Type B pancreatic cell (in vitro differentiated cells): ENCODE results near the gene SRGAP3. TPM values are rescaled to one million over a fixed set of nuclear protein-coding genes. Genes with fewer than 3 reads are reported as not detected.
A peak's percentile ranks its signal among the peaks of the same experiment; 100 is the strongest.

Experiments used
- DNase-seq: peaks from one replicate; pipeline ENCODE4 v3.0.0; 2021; ENCODE audit warnings: mixed read lengths; ENCODE audit not compliant: unreplicated experiment; ENCODE audit errors: extremely low spot score
- H3K27ac Mint-ChIP-seq: 2 replicates; pipeline ENCODE4 v1.8.0; 2021; ENCODE audit warnings: mild to moderate bottlenecking, mixed read lengths
- H3K27me3 Mint-ChIP-seq: 2 replicates; pipeline ENCODE4 v1.8.0; 2021; ENCODE audit warnings: mixed read lengths
- H3K36me3 Mint-ChIP-seq: 2 replicates; pipeline ENCODE4 v1.8.0; 2021; ENCODE audit warnings: mixed read lengths
- H3K4me1 Mint-ChIP-seq: one replicate; pipeline ENCODE4 v1.8.0; 2021; ENCODE audit warnings: mixed read lengths; ENCODE audit not compliant: unreplicated experiment
- H3K4me3 Mint-ChIP-seq: 2 replicates; pipeline ENCODE4 v1.8.0; 2021; ENCODE audit warnings: mild to moderate bottlenecking, mixed read lengths
- H3K9me3 Mint-ChIP-seq: 2 replicates; pipeline ENCODE4 v1.8.0; 2021; ENCODE audit warnings: mixed read lengths
- CTCF ChIP-seq: fragments of 200-600 bp; sonication (generic); conservative IDR thresholded peaks from 2 replicates; pipeline ENCODE4 v1.5.0; 2021; ENCODE audit warnings: antibody characterized with exemption, mild to moderate bottlenecking
- total RNA-seq: library from RNA; stranded (reverse); gene quantifications from 2 replicates; pipeline ENCODE4 v1.2.1, GENCODE V29; 2021; ENCODE audit warnings: low replicate concordance

Gene SRGAP3
- total RNA-seq, 1 donor from 2014 or later = 41.7 TPM

DNA sequence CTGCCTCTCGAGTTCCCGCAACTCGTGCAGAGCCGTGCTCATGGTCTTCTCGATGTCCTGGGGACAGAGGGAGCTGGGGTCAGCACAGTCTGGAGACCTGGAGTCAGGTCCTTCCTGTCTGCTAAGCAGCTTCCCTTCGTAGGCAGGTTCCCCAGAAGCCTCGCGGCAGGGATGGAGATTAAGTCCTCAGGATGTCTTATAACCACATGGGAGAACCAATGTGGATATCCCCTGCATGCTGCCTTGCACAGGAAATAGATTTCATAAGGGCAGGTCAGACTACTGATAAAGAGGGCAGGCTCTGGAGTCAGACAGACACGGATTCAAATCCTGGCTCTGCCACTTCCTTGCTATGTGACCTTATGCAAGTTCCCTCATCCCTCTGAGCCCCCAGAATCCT lies 263.6 kb downstream of the SRGAP3 start:
- TF ChIP-seq CTCF = no peak
- Mint-ChIP-seq H3K9me3 (no peaks in the 10 kb centered on the region), H3K36me3 (no peaks in the 10 kb centered on the region), H3K27me3 (no peaks in the 10 kb centered on the region), H3K4me3 (no peak overlapping the region), H3K4me1 (peaks cover 36% of the 10 kb centered on the region), H3K27ac (no peak overlapping the region)
- DNase-seq = no peak

- H3K27ac Mint-ChIP-seq = no peak overlapping the region
- no peak overlapping the region for H3K4me3 Mint-ChIP-seq
- H3K4me1 Mint-ChIP-seq = peaks cover 36% of the 10 kb centered on the region
- H3K9me3 Mint-ChIP-seq = no peaks in the 10 kb centered on the region
- DNase-seq = no peak
- no peaks in the 10 kb centered on the region for H3K36me3 Mint-ChIP-seq
- TF ChIP-seq CTCF = no peak
- no peaks in the 10 kb centered on the region for H3K27me3 Mint-ChIP-seq
Measured at GRCh38 chr3:8985411-8985831, 264.0 kb downstream of the SRGAP3 start.

DNA sequence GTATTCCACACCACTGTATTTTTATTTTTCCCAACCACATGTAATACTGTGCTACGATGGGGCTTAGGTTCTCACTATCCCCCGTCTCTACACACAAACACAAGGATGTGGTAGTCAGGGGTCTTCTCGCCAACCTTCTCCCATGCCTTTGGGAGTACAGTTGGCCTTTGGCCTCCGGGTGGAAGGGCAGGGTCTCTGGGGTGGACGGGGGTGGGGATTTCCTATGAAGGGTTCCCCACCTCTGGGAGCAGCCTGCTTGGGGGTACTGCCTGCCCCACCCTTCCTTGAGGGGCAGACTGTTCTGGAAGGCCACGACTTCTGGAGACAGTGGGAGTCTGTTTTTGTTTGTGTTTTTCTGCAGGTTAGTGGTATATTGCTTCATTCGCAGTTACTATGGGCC lies 264.9 kb downstream of the SRGAP3 start:
- Mint-ChIP-seq H3K4me3 (no peak overlapping the region), H3K27ac (no peak overlapping the region), H3K9me3 (no peaks in the 10 kb centered on the region), H3K27me3 (no peaks in the 10 kb centered on the region), H3K4me1 (peaks cover 36% of the 10 kb centered on the region), H3K36me3 (no peaks in the 10 kb centered on the region)
- DNase-seq = no peak
- TF ChIP-seq CTCF = no peak

DNA sequence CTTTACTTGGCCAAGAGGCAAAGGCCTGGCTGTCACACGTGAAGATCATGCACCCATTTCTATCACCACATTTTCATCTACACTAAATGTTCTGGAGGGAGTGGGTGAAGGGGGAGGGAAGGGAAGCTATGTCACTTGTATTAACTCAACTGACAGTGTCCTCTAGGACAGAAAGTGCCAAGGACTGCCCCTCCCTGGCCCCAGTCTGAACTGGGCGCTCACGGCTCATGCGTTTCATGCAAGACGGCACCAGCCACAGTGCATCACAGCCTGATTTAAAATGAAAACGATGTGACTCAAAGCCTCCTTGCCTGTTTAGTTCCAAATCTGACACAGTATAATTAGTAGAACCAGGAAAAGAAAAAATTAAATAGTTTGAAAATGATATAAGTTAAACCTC lies 265.4 kb downstream of the SRGAP3 start:
- no peak for DNase-seq
- Mint-ChIP-seq H3K36me3 (no peaks in the 10 kb centered on the region), H3K4me1 (peaks cover 31% of the 10 kb centered on the region), H3K27ac (no peak overlapping the region), H3K4me3 (no peak overlapping the region), H3K27me3 (peaks cover 2% of the 10 kb centered on the region), H3K9me3 (no peaks in the 10 kb centered on the region)
- no peak for TF ChIP-seq CTCF

DNA sequence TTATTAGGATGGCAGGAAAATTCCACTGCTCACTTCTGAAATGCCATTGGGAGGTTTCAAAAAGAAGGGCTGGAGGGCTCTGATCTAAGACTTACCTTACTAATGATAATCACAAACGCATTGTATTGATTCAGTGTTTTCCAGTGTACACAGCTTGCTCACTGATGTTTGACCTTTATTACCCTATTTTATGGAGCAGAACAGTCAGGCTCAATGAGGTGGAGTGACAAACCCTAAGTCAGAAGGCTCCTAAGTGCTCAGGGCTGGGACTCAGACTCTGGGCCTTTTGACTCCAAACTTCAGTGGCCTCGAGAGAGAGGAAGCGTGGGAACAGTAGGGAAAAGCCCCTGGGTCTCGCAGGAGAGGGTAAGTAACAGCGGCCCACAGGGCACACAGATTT lies 265.9 kb downstream of the SRGAP3 start:
- no peak overlapping the region for H3K4me3 Mint-ChIP-seq
- no peak for TF ChIP-seq CTCF
- no peaks in the 10 kb centered on the region for H3K9me3 Mint-ChIP-seq
- no peaks in the 10 kb centered on the region for H3K36me3 Mint-ChIP-seq
- DNase-seq = no peak
- peaks cover 29% of the 10 kb centered on the region for H3K4me1 Mint-ChIP-seq
- H3K27ac Mint-ChIP-seq = no peak overlapping the region
- H3K27me3 Mint-ChIP-seq = peaks cover 2% of the 10 kb centered on the region

DNA sequence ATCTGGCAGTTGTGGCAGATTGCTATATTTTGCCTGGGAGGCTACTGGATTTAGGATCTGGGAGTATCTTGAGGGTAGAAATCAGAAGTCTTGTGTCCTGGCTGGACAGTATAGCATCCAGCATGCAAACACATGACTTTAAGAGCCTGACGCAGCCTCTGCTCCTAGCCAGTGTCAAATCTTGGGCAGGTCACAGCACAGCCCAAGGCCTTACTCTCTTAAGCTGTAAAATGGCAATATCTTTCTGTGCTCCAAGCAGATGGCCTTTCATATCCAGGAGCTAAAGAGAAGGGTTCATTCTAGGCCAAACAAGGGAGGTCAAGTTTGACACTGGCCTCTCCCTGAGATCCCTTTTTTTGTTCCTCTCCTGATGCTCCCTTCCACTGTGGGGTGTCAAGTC lies 266.4 kb downstream of the SRGAP3 start:
- H3K36me3 Mint-ChIP-seq = no peaks in the 10 kb centered on the region
- TF ChIP-seq CTCF = no peak
- peaks cover 24% of the 10 kb centered on the region for H3K4me1 Mint-ChIP-seq
- H3K9me3 Mint-ChIP-seq = no peaks in the 10 kb centered on the region
- peaks cover 4% of the 10 kb centered on the region for H3K27me3 Mint-ChIP-seq
- no peak overlapping the region for H3K27ac Mint-ChIP-seq
- H3K4me3 Mint-ChIP-seq = no peak overlapping the region
- DNase-seq = peak; percentile 4
